Inflammatory macrophage treated with lipopolysaccharide for 4 hours (primary cell): ENCODE results near the gene FRA10AC1.
"Not testable (repeated sequence)": the region's sequence is repeated elsewhere in the genome, so short reads cannot be mapped to it uniquely, and the experiment has no call there.

Experiments used
- DNase-seq: peaks from one replicate; pipeline ENCODE4 v3.0.0-alpha.2; 2020

FRA10AC1 gene

GRCh38 chr10:93701866-93702209, 554 bp downstream of the FRA10AC1 start:
- peak; percentile 67 for DNase-seq

GRCh38 chr10:93697207-93697606, 5.2 kb downstream of the FRA10AC1 start:
- no peak for DNase-seq

- not testable (repeated sequence) for DNase-seq
Measured at GRCh38 chr10:93696582-93696981, 5.8 kb downstream of the FRA10AC1 start.

- DNase-seq: no peak
Measured at GRCh38 chr10:93695740-93696139, 6.7 kb downstream of the FRA10AC1 start.

- DNase-seq: no peak
Measured at GRCh38 chr10:93687737-93688136, 14.7 kb downstream of the FRA10AC1 start.

- DNase-seq: peak; percentile 68
Measured at GRCh38 chr10:93680412-93681047, 21.9 kb downstream of the FRA10AC1 start.

GRCh38 chr10:93678805-93679587, 23.4 kb downstream of the FRA10AC1 start:
- no peak for DNase-seq

- DNase-seq: no peak
Measured at GRCh38 chr10:93678386-93678785, 24.0 kb downstream of the FRA10AC1 start.

GRCh38 chr10:93673791-93674190, 28.6 kb downstream of the FRA10AC1 start:
- no peak for DNase-seq

GRCh38 chr10:93672890-93673289, 29.5 kb downstream of the FRA10AC1 start:
- no peak for DNase-seq

- DNase-seq: no peak
Measured at GRCh38 chr10:93672022-93672678, 30.2 kb downstream of the FRA10AC1 start.

GRCh38 chr10:93671042-93671441, 31.4 kb downstream of the FRA10AC1 start:
- DNase-seq: no peak

GRCh38 chr10:93670372-93670771, 32.0 kb downstream of the FRA10AC1 start:
- DNase-seq: no peak

GRCh38 chr10:93667795-93668194, 34.6 kb downstream of the FRA10AC1 start:
- DNase-seq: no peak

GRCh38 chr10:93666030-93666429, 36.4 kb downstream of the FRA10AC1 start:
- no peak for DNase-seq

GRCh38 chr10:93657757-93658156, 44.6 kb downstream of the FRA10AC1 start:
- peak; percentile 1 for DNase-seq

GRCh38 chr10:93656155-93656554, 46.2 kb downstream of the FRA10AC1 start:
- DNase-seq: no peak

GRCh38 chr10:93654201-93654600, 48.2 kb downstream of the FRA10AC1 start:
- DNase-seq: no peak

GRCh38 chr10:93652857-93653256, 49.5 kb downstream of the FRA10AC1 start:
- no peak for DNase-seq

- no peak for DNase-seq
Measured at GRCh38 chr10:93639791-93640190, 62.6 kb downstream of the FRA10AC1 start.

- DNase-seq: no peak
Measured at GRCh38 chr10:93630625-93631557, 71.5 kb downstream of the FRA10AC1 start.

GRCh38 chr10:93629647-93630305, 72.6 kb downstream of the FRA10AC1 start:
- no peak for DNase-seq
